Measurements from ENCODE around the gene PIP5K1C. TPM values are rescaled to one million over a fixed set of nuclear protein-coding genes. Genes with fewer than 3 reads are reported as not detected.

The PIP5K1C gene
- total RNA-seq, 1 experiment from 2014 or later = 4.2 TPM

GRCh38 chr19:3637621-3638020 is 62.6 kb downstream of the PIP5K1C start:
- no peak overlapping the region for H2AFZ ChIP-seq (ENCODE audit: low read length)
- H3K9me2 ChIP-seq (replicated peaks; ENCODE audit: insufficient read depth, low read length) = no peaks in the 10 kb centered on the region
- H4K20me1 ChIP-seq (ENCODE audit: insufficient read depth, low read depth, low read length) = no peaks in the 10 kb centered on the region
- H3K4me3 ChIP-seq (ENCODE audit: low read length) = no peak overlapping the region
- no peak overlapping the region for H3K9ac ChIP-seq (ENCODE audit: low read length)
- no peaks in the 10 kb centered on the region for H3K36me3 ChIP-seq (ENCODE audit: insufficient read depth, low read length)
- no peaks in the 10 kb centered on the region for H3K27me3 ChIP-seq (ENCODE audit: low read length)
- DNase-seq = no peak
- no peak overlapping the region for H3K4me2 ChIP-seq (ENCODE audit: low read depth, low read length, poor library complexity, severe bottlenecking)
- H3K79me2 ChIP-seq (ENCODE audit: low read length) = no peaks in the 10 kb centered on the region
- no peaks in the 10 kb centered on the region; the same call in 1 of the 2 replicates for H3K4me1 ChIP-seq (ENCODE audit: low read length)
- H3K27ac ChIP-seq (ENCODE audit: low read length) = no peak overlapping the region
- H3K9me3 ChIP-seq (ENCODE audit: low read length) = no peaks in the 10 kb centered on the region

GRCh38 chr19:3636962-3637361 is 63.3 kb downstream of the PIP5K1C start:
- no peak overlapping the region for H3K9ac ChIP-seq (ENCODE audit: low read length)
- H4K20me1 ChIP-seq (ENCODE audit: insufficient read depth, low read depth, low read length) = no peaks in the 10 kb centered on the region

GRCh38 chr19:3636506-3636905 is 63.8 kb downstream of the PIP5K1C start:
- no peak for DNase-seq
- Histone ChIP-seq H3K9me2 (replicated peaks; ENCODE audit: insufficient read depth, low read length) (no peaks in the 10 kb centered on the region), H4K20me1 (ENCODE audit: insufficient read depth, low read depth, low read length) (no peaks in the 10 kb centered on the region), H3K27me3 (ENCODE audit: low read length) (no peaks in the 10 kb centered on the region), H3K9me3 (ENCODE audit: low read length) (no peaks in the 10 kb centered on the region), H3K4me1 (ENCODE audit: low read length) (no peaks in the 10 kb centered on the region; the same call in 1 of the 2 replicates), H2AFZ (ENCODE audit: low read length) (no peak overlapping the region), H3K36me3 (ENCODE audit: insufficient read depth, low read length) (no peaks in the 10 kb centered on the region), H3K4me2 (ENCODE audit: low read depth, low read length, poor library complexity, severe bottlenecking) (no peak overlapping the region), H3K27ac (ENCODE audit: low read length) (no peak overlapping the region), H3K79me2 (ENCODE audit: low read length) (no peaks in the 10 kb centered on the region), H3K9ac (ENCODE audit: low read length) (no peak overlapping the region), H3K4me3 (ENCODE audit: low read length) (no peak overlapping the region)

More at GRCh38 chr19:3636962-3637361, 63.3 kb downstream of the PIP5K1C start:
- Histone ChIP-seq H3K27me3 (ENCODE audit: low read length) (no peaks in the 10 kb centered on the region), H3K4me3 (ENCODE audit: low read length) (no peak overlapping the region), H3K36me3 (ENCODE audit: insufficient read depth, low read length) (no peaks in the 10 kb centered on the region), H3K4me2 (ENCODE audit: low read depth, low read length, poor library complexity, severe bottlenecking) (no peak overlapping the region), H3K27ac (ENCODE audit: low read length) (no peak overlapping the region), H2AFZ (ENCODE audit: low read length) (no peak overlapping the region), H3K9me2 (replicated peaks; ENCODE audit: insufficient read depth, low read length) (no peaks in the 10 kb centered on the region), H3K9me3 (ENCODE audit: low read length) (no peaks in the 10 kb centered on the region), H3K79me2 (ENCODE audit: low read length) (no peaks in the 10 kb centered on the region), H3K4me1 (ENCODE audit: low read length) (no peaks in the 10 kb centered on the region; the same call in 1 of the 2 replicates)
- no peak for DNase-seq

GRCh38 chr19:3634496-3635045 is 65.7 kb downstream of the PIP5K1C start:
- Histone ChIP-seq H2AFZ (ENCODE audit: low read length) (no peak overlapping the region), H3K4me2 (ENCODE audit: low read depth, low read length, poor library complexity, severe bottlenecking) (no peak overlapping the region), H3K4me3 (ENCODE audit: low read length) (no peak overlapping the region), H3K79me2 (ENCODE audit: low read length) (no peaks in the 10 kb centered on the region), H3K27ac (ENCODE audit: low read length) (no peak overlapping the region), H3K9me3 (ENCODE audit: low read length) (no peaks in the 10 kb centered on the region), H4K20me1 (ENCODE audit: insufficient read depth, low read depth, low read length) (no peaks in the 10 kb centered on the region), H3K36me3 (ENCODE audit: insufficient read depth, low read length) (no peaks in the 10 kb centered on the region), H3K4me1 (ENCODE audit: low read length) (no peaks in the 10 kb centered on the region; the same call in 1 of the 2 replicates), H3K27me3 (ENCODE audit: low read length) (no peaks in the 10 kb centered on the region), H3K9me2 (replicated peaks; ENCODE audit: insufficient read depth, low read length) (no peaks in the 10 kb centered on the region), H3K9ac (ENCODE audit: low read length) (no peak overlapping the region)
- no peak for DNase-seq

- Histone ChIP-seq H3K36me3 (ENCODE audit: insufficient read depth, low read length) (no peaks in the 10 kb centered on the region), H3K27me3 (ENCODE audit: low read length) (no peaks in the 10 kb centered on the region), H3K9me2 (replicated peaks; ENCODE audit: insufficient read depth, low read length) (no peaks in the 10 kb centered on the region), H3K79me2 (ENCODE audit: low read length) (no peaks in the 10 kb centered on the region), H3K4me3 (ENCODE audit: low read length) (no peak overlapping the region), H3K27ac (ENCODE audit: low read length) (no peak overlapping the region), H3K9ac (ENCODE audit: low read length) (no peak overlapping the region), H3K9me3 (ENCODE audit: low read length) (no peaks in the 10 kb centered on the region), H4K20me1 (ENCODE audit: insufficient read depth, low read depth, low read length) (no peaks in the 10 kb centered on the region), H2AFZ (ENCODE audit: low read length) (no peak overlapping the region), H3K4me2 (ENCODE audit: low read depth, low read length, poor library complexity, severe bottlenecking) (no peak overlapping the region), H3K4me1 (ENCODE audit: low read length) (no peaks in the 10 kb centered on the region; the same call in 1 of the 2 replicates)
- DNase-seq = no peak
Observed at GRCh38 chr19:3633559-3633988, 66.7 kb downstream of the PIP5K1C start.

GRCh38 chr19:3632739-3633558 is 67.3 kb downstream of the PIP5K1C start:
- no peaks in the 10 kb centered on the region for H3K79me2 ChIP-seq (ENCODE audit: low read length)
- H3K9me2 ChIP-seq (replicated peaks; ENCODE audit: insufficient read depth, low read length) = no peaks in the 10 kb centered on the region
- no peaks in the 10 kb centered on the region for H3K27me3 ChIP-seq (ENCODE audit: low read length)
- H3K4me2 ChIP-seq (ENCODE audit: low read depth, low read length, poor library complexity, severe bottlenecking) = no peak overlapping the region
- H4K20me1 ChIP-seq (ENCODE audit: insufficient read depth, low read depth, low read length) = no peaks in the 10 kb centered on the region
- no peaks in the 10 kb centered on the region for H3K36me3 ChIP-seq (ENCODE audit: insufficient read depth, low read length)
- no peak overlapping the region for H3K27ac ChIP-seq (ENCODE audit: low read length)
- no peak for DNase-seq
- H3K4me1 ChIP-seq (ENCODE audit: low read length) = no peaks in the 10 kb centered on the region; the same call in 1 of the 2 replicates
- H3K9ac ChIP-seq (ENCODE audit: low read length) = no peak overlapping the region
- no peaks in the 10 kb centered on the region for H3K9me3 ChIP-seq (ENCODE audit: low read length)
- H2AFZ ChIP-seq (ENCODE audit: low read length) = no peak overlapping the region
- H3K4me3 ChIP-seq (ENCODE audit: low read length) = no peak overlapping the region

GRCh38 chr19:3632098-3632497 is 68.2 kb downstream of the PIP5K1C start:
- Histone ChIP-seq H3K9me2 (replicated peaks; ENCODE audit: insufficient read depth, low read length) (no peaks in the 10 kb centered on the region), H3K27ac (ENCODE audit: low read length) (no peak overlapping the region), H3K4me2 (ENCODE audit: low read depth, low read length, poor library complexity, severe bottlenecking) (no peak overlapping the region), H3K9me3 (ENCODE audit: low read length) (no peaks in the 10 kb centered on the region), H3K27me3 (ENCODE audit: low read length) (no peaks in the 10 kb centered on the region), H4K20me1 (ENCODE audit: insufficient read depth, low read depth, low read length) (no peaks in the 10 kb centered on the region), H3K9ac (ENCODE audit: low read length) (no peak overlapping the region), H3K4me1 (ENCODE audit: low read length) (peaks cover 4% of the 10 kb centered on the region), H3K36me3 (ENCODE audit: insufficient read depth, low read length) (no peaks in the 10 kb centered on the region), H2AFZ (ENCODE audit: low read length) (no peak overlapping the region), H3K4me3 (ENCODE audit: low read length) (no peak overlapping the region), H3K79me2 (ENCODE audit: low read length) (no peaks in the 10 kb centered on the region)
- no peak for DNase-seq

- H3K79me2 ChIP-seq (ENCODE audit: low read length) = peaks cover 3% of the 10 kb centered on the region
- DNase-seq = no peak
Observed at GRCh38 chr19:3631053-3631861, 69.0 kb downstream of the PIP5K1C start.

More at GRCh38 chr19:3631053-3631861, 69.0 kb downstream of the PIP5K1C start:
- no peak overlapping the region for H3K4me2 ChIP-seq (ENCODE audit: low read depth, low read length, poor library complexity, severe bottlenecking)
- H3K36me3 ChIP-seq (ENCODE audit: insufficient read depth, low read length) = no peaks in the 10 kb centered on the region
- H3K9me2 ChIP-seq (replicated peaks; ENCODE audit: insufficient read depth, low read length) = no peaks in the 10 kb centered on the region
- H4K20me1 ChIP-seq (ENCODE audit: insufficient read depth, low read depth, low read length) = peaks cover 1% of the 10 kb centered on the region; the same call in 1 of the 2 replicates
- H2AFZ ChIP-seq (ENCODE audit: low read length) = no peak overlapping the region
- H3K27me3 ChIP-seq (ENCODE audit: low read length) = no peaks in the 10 kb centered on the region
- H3K9ac ChIP-seq (ENCODE audit: low read length) = no peak overlapping the region
- peaks cover 4% of the 10 kb centered on the region for H3K4me1 ChIP-seq (ENCODE audit: low read length)
- H3K4me3 ChIP-seq (ENCODE audit: low read length) = no peak overlapping the region
- H3K27ac ChIP-seq (ENCODE audit: low read length) = no peak overlapping the region
- no peaks in the 10 kb centered on the region for H3K9me3 ChIP-seq (ENCODE audit: low read length)

Measured in Karpas-422 (cell line).